GM18951 (cell line): ENCODE measurements around the gene NHS.

Experiments
- POLR2A ChIP-seq: IDR thresholded peaks from 4 replicates; pipeline ENCODE4 v1.6.1; 2011; ENCODE audit warnings: mild to moderate bottlenecking; ENCODE audit not compliant: insufficient read length, insufficient read depth; ENCODE audit errors: extremely low read depth
- in situ Hi-C: fragments of 300-500 bp; cut with MboI; formaldehyde crosslinking; loops from one replicate; pipeline ENCODE4 v1.12.0; 2022; ENCODE audit warnings: low sequenced_read_pairs, mixed read lengths, inconsistent platforms; ENCODE audit not compliant: unreplicated experiment

Gene NHS

GRCh38 chrX:17603196-17603595 is 228.2 kb downstream of the NHS start:
- in situ Hi-C loops, result no loop called here
- no peak for TF ChIP-seq POLR2A

GRCh38 chrX:17605676-17606075 is 230.7 kb downstream of the NHS start:
- no peak for TF ChIP-seq POLR2A
- in situ Hi-C loops, result no loop called here

- no peak for TF ChIP-seq POLR2A
These were observed 231.2 kb downstream of the NHS start for GRCh38 chrX:17606231-17606630.

GRCh38 chrX:17608888-17609287 is 233.9 kb downstream of the NHS start:
- no peak for TF ChIP-seq POLR2A

More at GRCh38 chrX:17606231-17606630, 231.2 kb downstream of the NHS start:
- in situ Hi-C loops, result no loop called here

GRCh38 chrX:17610788-17611187 is 235.8 kb downstream of the NHS start:
- TF ChIP-seq POLR2A, result no peak
- in situ Hi-C loops, result no loop called here

More at GRCh38 chrX:17608888-17609287, 233.9 kb downstream of the NHS start:
- in situ Hi-C loops, result no loop called here

- no peak for TF ChIP-seq POLR2A
- in situ Hi-C loops, result no loop called here
These were observed 239.1 kb downstream of the NHS start for GRCh38 chrX:17613979-17614588.

- TF ChIP-seq POLR2A, result no peak
- in situ Hi-C loops, result no loop called here
These were observed 241.9 kb downstream of the NHS start for GRCh38 chrX:17616936-17617335.

GRCh38 chrX:17617806-17618205 is 242.8 kb downstream of the NHS start:
- no peak for TF ChIP-seq POLR2A
- in situ Hi-C loops, result no loop called here

GRCh38 chrX:17621566-17622270 is 246.7 kb downstream of the NHS start:
- no peak for TF ChIP-seq POLR2A
- in situ Hi-C loops, result no loop called here

GRCh38 chrX:17622331-17622730 is 247.3 kb downstream of the NHS start:
- in situ Hi-C loops, result no loop called here
- no peak for TF ChIP-seq POLR2A

- no peak for TF ChIP-seq POLR2A
- in situ Hi-C loops, result no loop called here
These were observed 248.8 kb downstream of the NHS start for GRCh38 chrX:17623750-17624149.

GRCh38 chrX:17627026-17627425 is 252.0 kb downstream of the NHS start:
- in situ Hi-C loops, result no loop called here
- no peak for TF ChIP-seq POLR2A

- no peak for TF ChIP-seq POLR2A
- in situ Hi-C loops, result no loop called here
These were observed 254.0 kb downstream of the NHS start for GRCh38 chrX:17628976-17629375.

- TF ChIP-seq POLR2A, result no peak
- in situ Hi-C loops, result no loop called here
These were observed 254.5 kb downstream of the NHS start for GRCh38 chrX:17629519-17629918.

- no peak for TF ChIP-seq POLR2A
- in situ Hi-C loops, result no loop called here
These were observed 256.6 kb downstream of the NHS start for GRCh38 chrX:17631647-17632046.

GRCh38 chrX:17632942-17633341 is 257.9 kb downstream of the NHS start:
- in situ Hi-C loops, result no loop called here
- no peak for TF ChIP-seq POLR2A
